Ascending aorta (tissue), 2 donors: Measurements from ENCODE around the gene NDUFV3. TPM values are rescaled to one million over a fixed set of nuclear protein-coding genes. Genes with fewer than 3 reads are reported as not detected.

Source experiments
- DNase-seq, 2 donors: peaks; one replicate each; pipeline ENCODE4 v3.0.0-alpha.2; 2019; ENCODE audit warnings: low spot score in 2 of 2
- H3K27ac ChIP-seq, 2 donors: fragments of 200-600 bp; sonication (generic); one replicate each; pipeline ENCODE4 v1.5.1; 2016 to 2017; ENCODE audit warnings: mild to moderate bottlenecking in 1 of 2
- H3K27me3 ChIP-seq: fragments of 200-600 bp; sonication (generic); one replicate; pipeline ENCODE4 v1.5.1; 2017
- H3K36me3 ChIP-seq, 2 donors: fragments of 200-600 bp; sonication (generic); one replicate each; pipeline ENCODE4 v1.5.1; 2016
- H3K4me1 ChIP-seq, 2 donors: fragments of 200-600 bp; sonication (generic); one replicate each; pipeline ENCODE4 v1.5.1; 2016 to 2017; ENCODE audit warnings: mild to moderate bottlenecking in 1 of 2
- H3K4me3 ChIP-seq, 2 donors: fragments of 200-600 bp; sonication (generic); one replicate each; pipeline ENCODE4 v1.5.1; 2016 to 2017; ENCODE audit warnings: mild to moderate bottlenecking in 1 of 2
- H3K9me3 ChIP-seq, 2 donors: fragments of 200-600 bp; sonication (generic); one replicate each; pipeline ENCODE4 v1.5.1; 2016
- CTCF ChIP-seq, 3 experiments: fragments of 200-600 bp in 2 of 3; fragments of 450-650 bp in 1 of 3; sonication (generic) in 2 of 3; IDR thresholded peaks; one replicate each; pipeline ENCODE4 v1.5.1; 2016 to 2019; ENCODE audit warnings: antibody characterized with exemption in 3 of 3, mild to moderate bottlenecking in 1 of 3, moderate library complexity in 1 of 3
- intact Hi-C: fragments of 100-400 bp; cut with DNase I; formaldehyde crosslinking; loops from one replicate; pipeline ENCODE4 v1.15.1; 2023
- total RNA-seq: library from RNA; depleted of rRNA; stranded (reverse); fragments of >200 nt; gene quantifications from one replicate; pipeline ENCODE4 v1.1.0, GENCODE V29; 2016

The NDUFV3 gene
- total RNA-seq, 1 donor from 2014 or later: 60.7 TPM

- intact Hi-C loops: no loop called here
- H3K27me3 ChIP-seq: no peaks in the 10 kb centered on the region
Measured at GRCh38 chr21:42854246-42855010, 38.7 kb upstream of the NDUFV3 start.

GRCh38 chr21:42855171-42855936 lies 37.8 kb upstream of the NDUFV3 start:
- Histone ChIP-seq H3K36me3 (peaks cover 67 to 96% of the 10 kb centered on the region in 2 donors), H3K9me3 (no peaks in the 10 kb centered on the region), H3K4me1 (no peaks in the 10 kb centered on the region), H3K27me3 (no peaks in the 10 kb centered on the region), H3K27ac (no peak overlapping the region), H3K4me3 (no peak overlapping the region)
- no peak for TF ChIP-seq CTCF (IDR thresholded peaks at IDR 0.05)
- intact Hi-C loops: no loop called here
- no peak for DNase-seq

More at GRCh38 chr21:42854246-42855010, 38.7 kb upstream of the NDUFV3 start:
- Histone ChIP-seq H3K4me1 (no peaks in the 10 kb centered on the region), H3K9me3 (no peaks in the 10 kb centered on the region), H3K36me3 (peaks cover 68 to 96% of the 10 kb centered on the region in 2 donors), H3K27ac (no peak overlapping the region), H3K4me3 (no peak overlapping the region)
- DNase-seq: no peak
- no peak for TF ChIP-seq CTCF (IDR thresholded peaks at IDR 0.05)

- TF ChIP-seq CTCF (IDR thresholded peaks at IDR 0.05): no peak
- no peak overlapping the region for H3K4me3 ChIP-seq
- no peaks in the 10 kb centered on the region for H3K4me1 ChIP-seq
- DNase-seq: no peak
- no peaks in the 10 kb centered on the region for H3K9me3 ChIP-seq
- peaks cover 67 to 93% of the 10 kb centered on the region in 2 donors for H3K36me3 ChIP-seq
- H3K27ac ChIP-seq: no peak overlapping the region
- intact Hi-C loops: no loop called here
- no peaks in the 10 kb centered on the region for H3K27me3 ChIP-seq
Measured at GRCh38 chr21:42855937-42856335, 37.2 kb upstream of the NDUFV3 start.

GRCh38 chr21:42857216-42857615 lies 35.9 kb upstream of the NDUFV3 start:
- TF ChIP-seq CTCF (IDR thresholded peaks at IDR 0.05): no peak
- H3K27me3 ChIP-seq: no peaks in the 10 kb centered on the region
- intact Hi-C loops: no loop called here
- no peak for DNase-seq
- no peak overlapping the region for H3K27ac ChIP-seq
- no peak overlapping the region for H3K4me3 ChIP-seq
- H3K9me3 ChIP-seq: no peaks in the 10 kb centered on the region
- no peaks in the 10 kb centered on the region for H3K4me1 ChIP-seq
- H3K36me3 ChIP-seq: peaks cover 60 to 88% of the 10 kb centered on the region in 2 donors

- Histone ChIP-seq H3K4me1 (no peaks in the 10 kb centered on the region), H3K36me3 (peaks cover 61 to 88% of the 10 kb centered on the region in 2 donors), H3K27ac (no peak overlapping the region), H3K4me3 (no peak overlapping the region), H3K27me3 (no peaks in the 10 kb centered on the region), H3K9me3 (no peaks in the 10 kb centered on the region)
- intact Hi-C loops: no loop called here
- no peak for DNase-seq
- TF ChIP-seq CTCF (IDR thresholded peaks at IDR 0.05): no peak
Measured at GRCh38 chr21:42858185-42858847, 34.8 kb upstream of the NDUFV3 start.
